Hepatocyte (in vitro differentiated cells): Measurements from ENCODE around the gene CES1. TPM values are rescaled to one million over a fixed set of nuclear protein-coding genes. Genes with fewer than 3 reads are reported as not detected.
"Not testable (repeated sequence)": the region's sequence is repeated elsewhere in the genome, so short reads cannot be mapped to it uniquely, and the experiment has no call there.

ENCODE experiments used
- DNase-seq: peaks from one replicate; pipeline ENCODE4 v3.0.0-alpha.2; 2016; ENCODE audit warnings: low spot score
- H2AFZ ChIP-seq: fragments of 200-600 bp; sonication (generic); 2 replicates; pipeline ENCODE4 v1.6.0; 2016; ENCODE audit warnings: antibody characterized with exemption, mild to moderate bottlenecking
- H3K27ac ChIP-seq: fragments of 200-600 bp; sonication (generic); 2 replicates; pipeline ENCODE4 v1.5.1; 2016; ENCODE audit warnings: mild to moderate bottlenecking
- H3K27me3 ChIP-seq: fragments of 200-600 bp; sonication (generic); 2 replicates; pipeline ENCODE4 v1.6.1; 2016
- H3K36me3 ChIP-seq: fragments of 200-600 bp; sonication (generic); replicated peaks from 2 replicates; pipeline ENCODE4 v1.5.1; 2016; ENCODE audit warnings: low read depth; ENCODE audit not compliant: insufficient read depth
- H3K4me1 ChIP-seq: fragments of 200-600 bp; sonication (generic); 2 replicates; pipeline ENCODE4 v1.5.1; 2016; ENCODE audit warnings: mild to moderate bottlenecking, moderate library complexity; ENCODE audit not compliant: insufficient read depth
- H3K4me2 ChIP-seq: fragments of 200-600 bp; sonication (generic); 2 replicates; pipeline ENCODE4 v1.6.0; 2016
- H3K4me3 ChIP-seq: fragments of 200-600 bp; sonication (generic); 2 replicates; pipeline ENCODE4 v1.5.1; 2016; ENCODE audit warnings: mild to moderate bottlenecking
- H3K79me2 ChIP-seq: fragments of 200-600 bp; sonication (generic); 2 replicates; pipeline ENCODE4 v1.6.0; 2017; ENCODE audit warnings: mild to moderate bottlenecking
- H3K9me2 ChIP-seq: fragments of 200-600 bp; sonication (generic); replicated peaks from 2 replicates; pipeline ENCODE4 v1.6.0; 2017; ENCODE audit warnings: mild to moderate bottlenecking; ENCODE audit not compliant: insufficient read depth
- H3K9me3 ChIP-seq: fragments of 200-600 bp; sonication (generic); 2 replicates; pipeline ENCODE4 v1.5.1; 2016; ENCODE audit warnings: low read depth, mild to moderate bottlenecking
- H4K20me1 ChIP-seq: fragments of 200-600 bp; sonication (generic); 2 replicates; pipeline ENCODE4 v1.6.0; 2016; ENCODE audit warnings: mild to moderate bottlenecking; ENCODE audit not compliant: insufficient read depth, poor library complexity, severe bottlenecking
- EZH2 ChIP-seq: fragments of 200-600 bp; sonication (generic); IDR thresholded peaks from 2 replicates; pipeline ENCODE4 v1.6.1; 2016; ENCODE audit warnings: antibody characterized with exemption, mild to moderate bottlenecking, borderline replicate concordance
- EZH2phosphoT487 ChIP-seq: fragments of 200-600 bp; sonication (generic); IDR thresholded peaks from one replicate; pipeline ENCODE4 v1.6.1; 2018; ENCODE audit warnings: antibody characterized with exemption, mild to moderate bottlenecking, low read depth, moderate library complexity; ENCODE audit not compliant: unreplicated experiment, severe bottlenecking
- WGBS: methylation state at CpG from one replicate; pipeline ENCODE4 v1.1.6; 2016; ENCODE audit warnings: low lambda C conversion rate; ENCODE audit errors: missing lambda C conversion rate; 5-methylcytosine and 5-hydroxymethylcytosine counted together
- polyA plus RNA-seq: library from polyadenylated mRNA; unstranded; fragments of >200 nt; fragmentation: Nextera tagmentation; extraction: Ambion mirVana; gene quantifications from 2 replicates; pipeline ENCODE4 v1.2.1, GENCODE V29; 2016
- total RNA-seq: library from RNA; depleted of rRNA; stranded (reverse); fragments of >200 nt; gene quantifications from 2 replicates; pipeline ENCODE4 v1.2.3, GENCODE V29; 2014
- TF ChIP-seq, protein P1 (sequence below): fragments of 200-600 bp; sonication (generic); IDR thresholded peaks from 2 replicates; pipeline ENCODE4 v1.5.1; 2016; ENCODE audit warnings: antibody characterized with exemption, mild to moderate bottlenecking; ENCODE audit not compliant: poor library complexity

The CES1 gene
- total and polyA plus RNA-seq, 2 experiments from 2014 or later, result 1.7 to 1.9 TPM

GRCh38 chr16:55760310-55761001 is 72.4 kb downstream of the CES1 start:
- H3K4me2 ChIP-seq, result peak overlapping the region; percentile 70
- no peak overlapping the region for H3K27ac ChIP-seq
- H3K9me2 ChIP-seq, result no peaks in the 10 kb centered on the region
- no peaks in the 10 kb centered on the region for H3K4me1 ChIP-seq
- no peaks in the 10 kb centered on the region for H3K9me3 ChIP-seq
- H4K20me1 ChIP-seq, result no peaks in the 10 kb centered on the region
- no peak overlapping the region for H2AFZ ChIP-seq
- no peak overlapping the region for H3K4me3 ChIP-seq
- no peaks in the 10 kb centered on the region for H3K79me2 ChIP-seq
- WGBS, result 43% methylated on average over 28 of the region's 30 CpGs
- TF ChIP-seq EZH2phosphoT487 (no peak), EZH2 (no peak)
- TF ChIP-seq, protein P1, sequence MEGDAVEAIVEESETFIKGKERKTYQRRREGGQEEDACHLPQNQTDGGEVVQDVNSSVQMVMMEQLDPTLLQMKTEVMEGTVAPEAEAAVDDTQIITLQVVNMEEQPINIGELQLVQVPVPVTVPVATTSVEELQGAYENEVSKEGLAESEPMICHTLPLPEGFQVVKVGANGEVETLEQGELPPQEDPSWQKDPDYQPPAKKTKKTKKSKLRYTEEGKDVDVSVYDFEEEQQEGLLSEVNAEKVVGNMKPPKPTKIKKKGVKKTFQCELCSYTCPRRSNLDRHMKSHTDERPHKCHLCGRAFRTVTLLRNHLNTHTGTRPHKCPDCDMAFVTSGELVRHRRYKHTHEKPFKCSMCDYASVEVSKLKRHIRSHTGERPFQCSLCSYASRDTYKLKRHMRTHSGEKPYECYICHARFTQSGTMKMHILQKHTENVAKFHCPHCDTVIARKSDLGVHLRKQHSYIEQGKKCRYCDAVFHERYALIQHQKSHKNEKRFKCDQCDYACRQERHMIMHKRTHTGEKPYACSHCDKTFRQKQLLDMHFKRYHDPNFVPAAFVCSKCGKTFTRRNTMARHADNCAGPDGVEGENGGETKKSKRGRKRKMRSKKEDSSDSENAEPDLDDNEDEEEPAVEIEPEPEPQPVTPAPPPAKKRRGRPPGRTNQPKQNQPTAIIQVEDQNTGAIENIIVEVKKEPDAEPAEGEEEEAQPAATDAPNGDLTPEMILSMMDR, result no peak
- H3K27me3 ChIP-seq, result no peaks in the 10 kb centered on the region
- peak; percentile 40 for DNase-seq
- H3K36me3 ChIP-seq, result no peaks in the 10 kb centered on the region

- H3K9me3 ChIP-seq, H3K27ac ChIP-seq, H3K36me3 ChIP-seq, DNase-seq, H3K4me1 ChIP-seq, H3K27me3 ChIP-seq, H3K4me3 ChIP-seq, H3K9me2 ChIP-seq, H2AFZ ChIP-seq, H3K79me2 ChIP-seq, H4K20me1 ChIP-seq: not testable (repeated sequence)
- WGBS, result 33% methylated on average over 3 of the region's 3 CpGs
- H3K4me2 ChIP-seq, result peak overlapping the region; percentile 70
Observed at GRCh38 chr16:55759965-55760309, 73.0 kb downstream of the CES1 start.

DNA sequence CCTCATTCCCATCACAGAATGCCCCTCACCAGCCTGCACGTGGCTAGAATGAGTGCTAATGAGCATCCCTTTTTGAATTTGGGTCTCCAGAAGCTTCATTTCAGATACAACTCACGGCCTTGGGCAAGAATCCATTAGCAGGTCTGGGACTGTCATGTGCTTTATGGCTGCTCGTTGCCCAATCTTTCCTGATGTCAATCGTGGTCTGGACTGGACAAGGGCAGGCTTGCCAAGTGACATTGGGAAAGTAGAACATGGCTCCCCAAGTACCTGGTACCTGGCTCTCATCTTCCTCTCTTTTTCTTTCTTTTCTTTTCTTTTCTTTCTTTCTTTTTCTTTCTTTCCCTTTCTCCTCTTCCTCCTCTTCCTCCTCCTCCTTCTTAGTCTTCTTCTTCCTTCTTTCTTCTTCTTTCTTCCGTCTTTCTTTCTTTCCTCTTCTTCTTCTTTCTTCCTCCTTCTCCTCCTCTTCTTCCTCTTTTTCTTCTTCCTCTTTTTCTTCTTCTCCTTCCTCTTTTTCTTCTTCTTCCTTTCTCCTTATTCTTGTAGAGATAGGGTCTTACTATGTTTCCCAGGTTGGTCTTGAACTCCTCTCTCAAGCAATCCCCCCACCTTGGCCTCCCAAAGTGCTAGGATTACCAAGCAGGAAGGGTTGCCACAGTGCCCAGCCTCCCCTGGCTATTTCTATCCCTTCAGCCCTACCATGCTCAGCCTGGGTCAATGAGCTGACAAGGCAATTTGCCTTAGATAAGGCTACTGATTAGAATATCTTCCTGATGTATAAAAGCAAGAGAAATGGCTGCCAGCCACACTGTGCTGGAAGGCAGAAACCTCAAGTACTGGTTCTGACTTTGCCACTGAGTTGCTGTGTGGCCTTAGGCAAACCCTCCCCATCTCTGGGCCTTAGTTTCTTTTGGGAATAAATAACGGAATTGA is 75.0 kb downstream of the CES1 start:
- not testable (repeated sequence) for H3K36me3 ChIP-seq, H3K4me2 ChIP-seq, H4K20me1 ChIP-seq, H3K27me3 ChIP-seq, H3K9me2 ChIP-seq, H3K79me2 ChIP-seq, H3K4me1 ChIP-seq, H3K27ac ChIP-seq, H2AFZ ChIP-seq, H3K9me3 ChIP-seq, H3K4me3 ChIP-seq, DNase-seq
- 72% methylated on average over 6 of the region's 6 CpGs for WGBS

DNA sequence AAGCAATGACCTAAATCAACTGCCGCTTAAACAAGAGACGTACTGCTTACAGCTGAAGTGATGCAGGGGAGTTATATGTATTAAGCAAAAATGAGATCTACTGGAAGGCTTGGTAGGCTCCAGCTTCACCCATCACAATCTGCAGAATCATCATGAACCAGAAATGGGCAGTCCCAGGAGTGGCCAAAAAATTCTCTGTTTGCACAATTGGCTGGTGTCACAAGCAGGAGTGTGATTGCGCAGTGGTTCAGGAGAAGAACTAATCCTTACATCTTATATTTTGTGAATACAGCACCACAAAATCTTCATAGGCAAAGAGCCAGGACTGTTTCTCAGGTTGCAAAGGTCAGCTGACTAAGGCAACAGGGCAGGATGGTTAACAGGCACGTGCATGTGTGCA is 75.9 kb downstream of the CES1 start:
- H3K4me2 ChIP-seq, result no peak overlapping the region
- H3K4me3 ChIP-seq, result no peak overlapping the region
- H3K9me3 ChIP-seq, result no peaks in the 10 kb centered on the region
- DNase-seq, result no peak
- no peaks in the 10 kb centered on the region for H3K79me2 ChIP-seq
- H2AFZ ChIP-seq, result no peak overlapping the region
- TF ChIP-seq EZH2phosphoT487, result no peak
- TF ChIP-seq EZH2, result no peak
- TF ChIP-seq, protein P1, result no peak
- H4K20me1 ChIP-seq, result no peaks in the 10 kb centered on the region
- H3K27ac ChIP-seq, result no peak overlapping the region
- H3K36me3 ChIP-seq, result no peaks in the 10 kb centered on the region
- no peaks in the 10 kb centered on the region for H3K4me1 ChIP-seq
- no peaks in the 10 kb centered on the region for H3K27me3 ChIP-seq
- no peaks in the 10 kb centered on the region for H3K9me2 ChIP-seq
- 76% methylated on average over 4 of the region's 4 CpGs for WGBS
